Measurements from ENCODE around the gene CENPV. TPM values are rescaled to one million over a fixed set of nuclear protein-coding genes. Genes with fewer than 3 reads are reported as not detected.

CENPV gene
- total RNA-seq, 1 donor from 2014 or later = 38.8 TPM

DNA sequence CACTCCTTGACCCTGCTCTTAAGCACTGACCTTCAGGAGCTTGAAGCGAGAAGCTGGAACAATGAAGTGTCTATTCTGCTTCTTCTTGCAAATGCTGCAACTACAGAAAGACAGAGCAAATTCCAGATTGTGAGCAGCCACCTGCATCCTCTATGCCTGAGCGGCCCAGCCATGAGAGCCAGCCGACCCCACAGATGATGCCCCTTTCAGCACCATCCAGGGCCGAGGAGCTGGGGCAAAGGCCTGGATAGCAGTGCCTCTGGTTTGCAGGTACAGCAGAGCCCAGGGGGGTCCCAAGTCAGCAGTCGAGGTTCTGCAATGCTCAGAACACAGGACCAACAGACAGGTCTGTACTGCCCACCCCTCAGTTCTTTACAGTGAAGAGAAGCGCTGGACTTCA is 4.7 kb downstream of the CENPV start:
- no peak overlapping the region for H3K9ac ChIP-seq (ENCODE audit: low read length)
- FAIRE-seq (no peak), DNase-seq (ENCODE audit: low read depth) (no peak)
- H3K4me1 Mint-ChIP-seq (ENCODE audit: low read depth, unreplicated experiment) = peaks cover 2% of the 10 kb centered on the region
- TF ChIP-seq EZH2 (IDR thresholded peaks at IDR 0.05; ENCODE audit: insufficient read depth, low read length) = no peak
- TF ChIP-seq, protein P1, sequence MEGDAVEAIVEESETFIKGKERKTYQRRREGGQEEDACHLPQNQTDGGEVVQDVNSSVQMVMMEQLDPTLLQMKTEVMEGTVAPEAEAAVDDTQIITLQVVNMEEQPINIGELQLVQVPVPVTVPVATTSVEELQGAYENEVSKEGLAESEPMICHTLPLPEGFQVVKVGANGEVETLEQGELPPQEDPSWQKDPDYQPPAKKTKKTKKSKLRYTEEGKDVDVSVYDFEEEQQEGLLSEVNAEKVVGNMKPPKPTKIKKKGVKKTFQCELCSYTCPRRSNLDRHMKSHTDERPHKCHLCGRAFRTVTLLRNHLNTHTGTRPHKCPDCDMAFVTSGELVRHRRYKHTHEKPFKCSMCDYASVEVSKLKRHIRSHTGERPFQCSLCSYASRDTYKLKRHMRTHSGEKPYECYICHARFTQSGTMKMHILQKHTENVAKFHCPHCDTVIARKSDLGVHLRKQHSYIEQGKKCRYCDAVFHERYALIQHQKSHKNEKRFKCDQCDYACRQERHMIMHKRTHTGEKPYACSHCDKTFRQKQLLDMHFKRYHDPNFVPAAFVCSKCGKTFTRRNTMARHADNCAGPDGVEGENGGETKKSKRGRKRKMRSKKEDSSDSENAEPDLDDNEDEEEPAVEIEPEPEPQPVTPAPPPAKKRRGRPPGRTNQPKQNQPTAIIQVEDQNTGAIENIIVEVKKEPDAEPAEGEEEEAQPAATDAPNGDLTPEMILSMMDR (IDR thresholded peaks at IDR 0.05; ENCODE audit: insufficient read depth, low read depth, low read length) = no peak
- H4K20me1 ChIP-seq (ENCODE audit: insufficient read depth, low read length) = peaks cover 4% of the 10 kb centered on the region
- H3K4me2 ChIP-seq (ENCODE audit: low read length) = no peak overlapping the region
- no peak overlapping the region for H3K4me3 ChIP-seq (ENCODE audit: insufficient read depth, low read depth, low read length)
- peaks cover 5% of the 10 kb centered on the region for H3K36me3 Mint-ChIP-seq (ENCODE audit: low read depth, unreplicated experiment)
- H3K79me2 ChIP-seq (ENCODE audit: insufficient read depth, low read length) = peaks cover 31% of the 10 kb centered on the region
- H2AFZ ChIP-seq (ENCODE audit: low read depth, low read length) = no peak overlapping the region
- H3K36me3 ChIP-seq (ENCODE audit: insufficient read depth, low read length) = peaks cover 14% of the 10 kb centered on the region
- H3K4me1 ChIP-seq (ENCODE audit: insufficient read depth, low read length) = peaks cover 2% of the 10 kb centered on the region
- H3K4me3 Mint-ChIP-seq (ENCODE audit: unreplicated experiment) = no peak overlapping the region
- no peak overlapping the region for H3K27ac Mint-ChIP-seq (ENCODE audit: unreplicated experiment)
- no peaks in the 10 kb centered on the region for H3K9me3 ChIP-seq (ENCODE audit: insufficient read depth, low read depth, low read length)
- H3K27me3 Mint-ChIP-seq (ENCODE audit: low read depth, unreplicated experiment) = no peaks in the 10 kb centered on the region
- H3K27ac ChIP-seq (ENCODE audit: low read depth, low read length) = no peak overlapping the region
- H3K27me3 ChIP-seq (ENCODE audit: insufficient read depth, low read length) = no peaks in the 10 kb centered on the region
- H3K9me3 Mint-ChIP-seq (ENCODE audit: unreplicated experiment) = no peaks in the 10 kb centered on the region

DNA sequence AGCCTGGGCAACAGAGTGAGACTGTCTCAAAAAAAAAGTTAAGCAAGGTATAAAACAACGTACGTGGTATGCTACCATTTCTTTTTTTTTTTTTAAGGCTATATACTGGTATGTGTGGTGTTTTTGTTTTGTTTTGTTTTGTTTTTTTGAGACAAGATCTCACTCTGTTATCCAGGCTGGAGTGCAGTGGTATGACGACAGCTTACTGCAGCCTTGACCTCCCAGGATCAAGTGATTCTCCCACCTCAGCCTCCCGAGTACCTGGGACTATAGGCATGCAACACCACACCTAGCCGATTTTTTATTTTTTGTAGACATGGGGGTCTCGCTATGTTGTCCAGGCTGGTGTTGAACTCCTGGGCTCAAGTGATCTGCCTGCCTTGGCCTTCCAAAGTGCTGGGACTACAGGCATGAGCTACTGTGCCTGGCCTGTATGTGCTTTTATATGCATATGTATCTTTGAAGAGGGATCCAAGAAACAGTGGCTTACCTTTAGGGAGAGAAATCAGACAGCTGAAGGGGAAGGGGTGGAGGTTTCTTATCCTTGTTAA is 6.5 kb downstream of the CENPV start:
- no peak for TF ChIP-seq EZH2 (IDR thresholded peaks at IDR 0.05; ENCODE audit: insufficient read depth, low read length)
- TF ChIP-seq, protein P1 (IDR thresholded peaks at IDR 0.05; ENCODE audit: insufficient read depth, low read depth, low read length) = no peak
- peaks cover 5% of the 10 kb centered on the region for H3K36me3 Mint-ChIP-seq (ENCODE audit: low read depth, unreplicated experiment)

DNA sequence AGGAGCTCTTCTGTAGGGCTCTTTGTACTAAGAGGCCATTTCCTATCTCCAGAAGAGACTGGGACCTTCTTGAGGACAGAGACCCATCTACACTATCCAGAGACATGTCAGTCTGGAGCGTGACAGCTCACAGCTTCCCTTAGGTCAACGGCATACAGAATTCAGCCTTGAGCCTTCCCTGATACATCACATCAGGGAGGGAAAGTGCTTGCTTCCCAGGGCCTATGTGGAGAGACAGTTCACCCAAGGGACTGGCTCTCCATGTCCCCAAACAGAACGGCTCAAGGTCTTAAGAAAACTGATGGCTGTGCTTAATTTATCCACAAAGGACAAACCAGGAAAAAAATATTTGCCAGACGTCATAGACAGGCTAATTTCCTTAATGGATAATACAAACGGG is 7.7 kb downstream of the CENPV start:
- no peak for FAIRE-seq
- H4K20me1 ChIP-seq (ENCODE audit: insufficient read depth, low read length) = peaks cover 4% of the 10 kb centered on the region
- no peak overlapping the region for H3K9ac ChIP-seq (ENCODE audit: low read length)
- no peak overlapping the region for H3K4me3 ChIP-seq (ENCODE audit: insufficient read depth, low read depth, low read length)
- TF ChIP-seq, protein P1 (IDR thresholded peaks at IDR 0.05; ENCODE audit: insufficient read depth, low read depth, low read length) = no peak
- TF ChIP-seq EZH2 (IDR thresholded peaks at IDR 0.05; ENCODE audit: insufficient read depth, low read length) = no peak
- Mint-ChIP-seq H3K4me3 (ENCODE audit: unreplicated experiment) (no peak overlapping the region), H3K36me3 (ENCODE audit: low read depth, unreplicated experiment) (peaks cover 8% of the 10 kb centered on the region), H3K4me1 (ENCODE audit: low read depth, unreplicated experiment) (no peaks in the 10 kb centered on the region), H3K9me3 (ENCODE audit: unreplicated experiment) (no peaks in the 10 kb centered on the region), H3K27me3 (ENCODE audit: low read depth, unreplicated experiment) (no peaks in the 10 kb centered on the region), H3K27ac (ENCODE audit: unreplicated experiment) (no peak overlapping the region)
- DNase-seq (ENCODE audit: low read depth) = no peak
- peaks cover 18% of the 10 kb centered on the region for H3K36me3 ChIP-seq (ENCODE audit: insufficient read depth, low read length)
- H3K79me2 ChIP-seq (ENCODE audit: insufficient read depth, low read length) = peaks cover 6% of the 10 kb centered on the region
- H3K27me3 ChIP-seq (ENCODE audit: insufficient read depth, low read length) = no peaks in the 10 kb centered on the region
- H3K9me3 ChIP-seq (ENCODE audit: insufficient read depth, low read depth, low read length) = no peaks in the 10 kb centered on the region
- peaks cover 4% of the 10 kb centered on the region for H3K4me1 ChIP-seq (ENCODE audit: insufficient read depth, low read length)
- no peak overlapping the region for H3K27ac ChIP-seq (ENCODE audit: low read depth, low read length)
- no peak overlapping the region for H3K4me2 ChIP-seq (ENCODE audit: low read length)
- H2AFZ ChIP-seq (ENCODE audit: low read depth, low read length) = no peak overlapping the region

More for the DNA sequence above, 6.5 kb downstream of the CENPV start:
- Mint-ChIP-seq H3K27me3 (ENCODE audit: low read depth, unreplicated experiment) (no peaks in the 10 kb centered on the region), H3K4me3 (ENCODE audit: unreplicated experiment) (no peak overlapping the region), H3K4me1 (ENCODE audit: low read depth, unreplicated experiment) (peaks cover 2% of the 10 kb centered on the region), H3K9me3 (ENCODE audit: unreplicated experiment) (no peaks in the 10 kb centered on the region), H3K27ac (ENCODE audit: unreplicated experiment) (no peak overlapping the region)
- Histone ChIP-seq H3K27me3 (ENCODE audit: insufficient read depth, low read length) (no peaks in the 10 kb centered on the region), H3K4me3 (ENCODE audit: insufficient read depth, low read depth, low read length) (no peak overlapping the region), H3K4me2 (ENCODE audit: low read length) (no peak overlapping the region), H3K9me3 (ENCODE audit: insufficient read depth, low read depth, low read length) (no peaks in the 10 kb centered on the region), H3K36me3 (ENCODE audit: insufficient read depth, low read length) (peaks cover 18% of the 10 kb centered on the region), H3K79me2 (ENCODE audit: insufficient read depth, low read length) (peaks cover 18% of the 10 kb centered on the region), H3K27ac (ENCODE audit: low read depth, low read length) (no peak overlapping the region), H4K20me1 (ENCODE audit: insufficient read depth, low read length) (peaks cover 4% of the 10 kb centered on the region), H3K4me1 (ENCODE audit: insufficient read depth, low read length) (peaks cover 4% of the 10 kb centered on the region), H2AFZ (ENCODE audit: low read depth, low read length) (no peak overlapping the region), H3K9ac (ENCODE audit: low read length) (no peak overlapping the region)
- DNase-seq (ENCODE audit: low read depth) = no peak
- no peak for FAIRE-seq
